ENCODE results near the gene CDC42. TPM values are rescaled to one million over a fixed set of nuclear protein-coding genes. Genes with fewer than 3 reads are reported as not detected.

CDC42 gene
- total and polyA plus RNA-seq, 2 of the 13 experiments (the other 11 are each of a cell fraction or from before 2014, with no cell fraction given) = 138 to 237 TPM

GRCh38 chr1:22133931-22134324, 81.4 kb downstream of the CDC42 start (continued):
- TF ChIP-seq HMGXB3 (CRISPR knock-in tag; IDR thresholded peaks at IDR 0.05; ENCODE audit: borderline replicate concordance) = no peak
- no peak for TF ChIP-seq EEA1 (CRISPR knock-in tag; IDR thresholded peaks at IDR 0.05; ENCODE audit: borderline replicate concordance)
- TF ChIP-seq ZNF564 (CRISPR knock-in tag; IDR thresholded peaks at IDR 0.05) = no peak
- no peak for TF ChIP-seq ZNF17 (CRISPR knock-in tag; IDR thresholded peaks at IDR 0.05)
- no peak for TF ChIP-seq IRF9 (CRISPR knock-in tag; IDR thresholded peaks at IDR 0.05; ENCODE audit: borderline replicate concordance)
- TF ChIP-seq UBTF (CRISPR knock-in tag; IDR thresholded peaks at IDR 0.05) = no peak
- no peak for TF ChIP-seq POLR2G (IDR thresholded peaks at IDR 0.05; ENCODE audit: low read depth, low read length)
- TF ChIP-seq SPEN (CRISPR knock-in tag; IDR thresholded peaks at IDR 0.05; ENCODE audit: low read depth) = no peak
- no peak for TF ChIP-seq NKX3-1 (CRISPR knock-in tag; IDR thresholded peaks at IDR 0.05)

Data from HepG2 (cell line).